A549 treated with dexamethasone at 1 μM for 4 hours (cell line): ENCODE results near the gene ITPKC. TPM values are rescaled to one million over a fixed set of nuclear protein-coding genes. Genes with fewer than 3 reads are reported as not detected.

Source experiments
- total RNA-seq: library from RNA; stranded (reverse); fragments of 200-300 nt; extraction: Qiagen RNA extraction; gene quantifications from 5 replicates; pipeline ENCODE4 v1.2.3, GENCODE V29; 2022

The ITPKC gene
- total RNA-seq = 36.4 to 49.8 TPM (median 45.3 TPM) in 5 replicates

GRCh38 chr19:40716482-40717324, at the start of gene ITPKC, which contains the start of gene COQ8B:
Gene ITPKC, plus strand, starts transcription at chr19:40717112. Its CDS starts 24 bp downstream, at chr19:40717136.
Gene COQ8B, minus strand, starts transcription at chr19:40716886. Its CDS starts 2,254 bp downstream, at chr19:40714632.

DNA sequence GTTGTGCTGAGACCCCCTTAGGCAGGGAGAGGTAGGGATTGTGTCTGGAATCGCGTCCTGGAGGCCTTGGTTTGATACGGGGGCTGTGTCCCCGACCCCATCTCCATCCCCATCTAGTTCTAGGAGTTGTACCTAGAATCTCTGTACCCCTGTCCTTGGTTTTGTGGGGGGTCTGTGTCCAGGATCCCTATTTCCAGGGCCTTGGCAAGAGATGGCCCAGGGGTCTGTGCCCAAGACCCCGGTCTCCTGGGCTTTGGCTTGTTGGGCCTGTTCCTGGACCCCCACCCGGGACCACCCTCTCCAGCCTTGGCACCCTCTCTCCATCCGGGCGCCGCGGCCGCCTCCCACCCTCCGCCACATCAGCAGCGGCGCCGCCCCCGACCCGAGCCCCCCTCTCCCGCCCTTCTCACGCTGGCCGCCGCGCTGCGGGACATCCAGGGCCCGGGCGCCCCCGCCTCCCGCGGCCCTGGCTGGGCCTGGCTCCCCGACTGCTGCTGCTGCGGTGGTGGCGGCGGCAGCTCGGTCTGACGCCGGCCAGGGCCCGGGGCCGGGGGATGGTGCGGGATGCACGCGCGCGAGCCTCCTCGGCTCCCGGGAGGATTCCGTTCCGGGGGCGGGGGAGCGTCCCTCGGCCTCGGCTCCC, 26.7 kb upstream of the ITPKC start, which contains the start of gene NUMBL:
Gene NUMBL (minus strand): TSS at position 602 of the 643 bp plus-strand sequence. CDS start 168 bp downstream, at position 434.

DNA sequence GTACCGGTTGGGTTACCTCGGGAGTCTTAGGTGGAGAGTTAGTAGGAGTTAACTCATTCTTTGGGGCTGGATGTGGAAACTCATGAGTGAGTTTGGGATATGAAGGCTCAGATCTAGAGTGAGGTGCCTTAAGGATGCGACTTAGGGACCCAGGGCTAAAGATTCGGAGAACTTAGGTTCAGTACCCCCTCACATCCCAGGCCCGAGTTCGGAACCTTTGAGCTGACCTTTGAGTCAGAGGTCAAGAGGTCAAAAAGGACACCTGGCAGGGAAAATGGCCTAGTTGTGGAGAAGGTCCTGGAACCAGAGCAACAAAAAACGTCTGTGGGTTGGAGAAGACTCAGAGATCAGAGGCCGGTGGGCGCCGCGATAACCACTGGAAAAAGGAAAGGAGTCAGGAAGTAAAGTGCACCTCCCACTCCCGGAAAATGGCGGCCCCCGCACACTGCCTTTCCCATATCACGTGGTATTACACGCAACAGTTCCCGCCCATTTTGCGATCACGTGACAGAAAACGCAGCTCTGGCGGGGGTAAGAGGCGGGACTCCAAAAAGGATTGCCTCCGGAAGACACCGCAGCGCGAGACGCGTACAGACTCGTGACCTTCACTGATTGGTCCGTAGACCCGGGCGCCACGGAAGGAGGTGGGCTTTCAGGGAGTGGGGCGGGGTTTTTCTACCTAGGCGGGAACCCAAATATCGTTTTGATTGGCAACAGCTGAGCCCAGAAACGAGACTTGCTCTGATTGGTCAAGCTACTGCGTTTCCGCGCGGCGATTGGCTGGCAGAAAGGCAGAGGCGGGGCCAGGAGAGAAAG, 33.4 kb downstream of the ITPKC start, which contains the start of gene ACTMAP:
Gene ACTMAP (minus strand): TSS at position 420 of the 816 bp plus-strand sequence. CDS start 674 bp downstream, outside the sequence.

GRCh38 chr19:40750874-40751537, 34.1 kb downstream of the ITPKC start, which contains the start of gene SNRPA:
Gene SNRPA, plus strand, starts transcription at chr19:40751203. Its CDS starts 206 bp downstream, at chr19:40751409.

DNA sequence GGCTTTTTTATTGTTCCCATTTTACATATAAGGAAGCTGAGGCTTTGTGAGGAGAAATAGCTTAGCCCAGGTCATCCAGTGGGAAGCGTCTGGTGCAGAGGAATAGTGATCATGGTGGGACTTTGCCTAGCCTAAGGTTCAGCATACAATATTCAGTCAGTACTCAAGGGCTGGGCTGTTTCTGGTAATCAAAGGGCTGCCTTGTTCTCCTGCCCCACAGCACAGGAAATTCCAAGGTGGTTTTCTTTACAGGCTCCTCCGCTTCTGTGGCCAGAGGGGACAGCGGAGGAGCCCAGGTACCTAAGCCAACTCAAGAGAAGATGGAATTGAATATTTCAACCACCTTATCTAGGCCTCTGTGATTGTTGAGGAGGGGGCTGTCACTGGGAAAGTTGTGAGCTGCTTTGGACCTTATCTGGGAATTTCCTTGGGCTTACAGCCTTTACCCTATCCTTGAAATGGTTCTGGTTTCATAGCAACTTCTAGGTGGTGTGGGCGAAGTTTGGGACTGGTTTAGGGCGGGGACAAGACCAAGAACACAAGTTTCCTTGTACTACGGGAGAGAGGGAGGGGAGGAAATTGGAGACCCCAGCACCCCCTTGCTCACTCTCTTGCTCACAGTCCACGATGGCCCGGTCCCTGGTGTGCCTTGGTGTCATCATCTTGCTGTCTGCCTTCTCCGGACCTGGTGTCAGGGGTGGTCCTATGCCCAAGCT, 58.2 kb downstream of the ITPKC start, which contains the start of gene MIA:
Gene MIA (plus strand): TSS at position 606 of the 716 bp plus-strand sequence. CDS start 22 bp downstream, at position 628.

GRCh38 chr19:40777937-40778705, 61.2 kb downstream of the ITPKC start, which contains the start of gene RAB4B:
Gene RAB4B, plus strand, starts transcription at chr19:40778247. Its CDS starts 129 bp downstream, at chr19:40778376.

Other genes starting within 250 kb of the ITPKC start
- 93.3 to 152 TPM (median 136 TPM) in 5 replicates for gene SHKBP1, start 140.2 kb upstream of the ITPKC start, total RNA-seq
- gene LTBP4, start 115.7 kb upstream of the ITPKC start, total RNA-seq = 34.3 to 57.2 TPM (median 46.2 TPM) in 5 replicates
- gene NUMBL, start 26.5 kb upstream of the ITPKC start, total RNA-seq = 52.1 to 81.6 TPM (median 75.1 TPM) in 5 replicates
- 75.4 to 105 TPM (median 92.9 TPM) in 5 replicates for gene COQ8B, start 226 bp upstream of the ITPKC start, total RNA-seq
- 15.5 to 21.3 TPM (median 19.0 TPM) in 5 replicates for gene ACTMAP, start 33.4 kb downstream of the ITPKC start, total RNA-seq
- 159 to 177 TPM (median 172 TPM) in 5 replicates for gene SNRPA, start 34.1 kb downstream of the ITPKC start, total RNA-seq
- 0.30 to 0.33 TPM in 2 of 5 replicates, not detected in the others for gene MIA, start 58.4 kb downstream of the ITPKC start, total RNA-seq
- 14.9 to 18.5 TPM (median 16.9 TPM) in 5 replicates for gene RAB4B, start 61.1 kb downstream of the ITPKC start, total RNA-seq
- 74.3 to 103 TPM (median 97.3 TPM) in 5 replicates for gene EGLN2, start 82.1 kb downstream of the ITPKC start, total RNA-seq
- gene CYP2A6, start 133.3 kb downstream of the ITPKC start, total RNA-seq = 0.07 TPM in 1 of 5 replicates, not detected in the others
- not detected in 5 replicates for gene CYP2A7, start 165.1 kb downstream of the ITPKC start, total RNA-seq